ENCODE data around the gene ABHD11.

Gene ABHD11

GRCh38 chr7:73770860-73771670 lies 32.5 kb upstream of the ABHD11 start:
- no peak overlapping the region for H2AFZ ChIP-seq (ENCODE audit: low read length)
- no peak overlapping the region for H3K4me3 ChIP-seq (ENCODE audit: low read depth, low read length, poor library complexity, severe bottlenecking)
- no peak for TF ChIP-seq EZH2 (IDR thresholded peaks at IDR 0.05; ENCODE audit: borderline replicate concordance, low read length)
- TF ChIP-seq CTCF (IDR thresholded peaks at IDR 0.05; ENCODE audit: low read length) = no peak

GRCh38 chr7:73770002-73770859 lies 31.6 kb upstream of the ABHD11 start, which contains the start of gene CLDN3:
Gene CLDN3, minus strand, starts transcription at chr7:73770270. Its CDS starts 221 bp downstream, at chr7:73770049.
- Histone ChIP-seq H3K9me2 (ENCODE audit: low read depth, low read length) (no peaks in the 10 kb centered on the region), H4K20me1 (ENCODE audit: insufficient read depth, low read length) (no peaks in the 10 kb centered on the region), H3K27me3 (ENCODE audit: insufficient read depth, low read length) (no peaks in the 10 kb centered on the region), H3K9ac (ENCODE audit: low read length) (no peak within 1 kb of the TSS), H3K36me3 (ENCODE audit: insufficient read depth, low read length) (no peaks in the 10 kb centered on the region), H3K9me3 (ENCODE audit: low read length) (no peaks in the 10 kb centered on the region), H3K4me1 (ENCODE audit: insufficient read depth, low read length, severe bottlenecking) (no peaks in the 10 kb centered on the region), H3K4me3 (ENCODE audit: low read depth, low read length, poor library complexity, severe bottlenecking) (no peak within 1 kb of the TSS), H3K79me2 (ENCODE audit: insufficient read depth, low read length) (no peaks in the 10 kb centered on the region), H3K27ac (ENCODE audit: low read depth, low read length, poor library complexity, severe bottlenecking) (no peak within 1 kb of the TSS), H3F3A (ENCODE audit: insufficient read depth, low read length) (no peaks in the 10 kb centered on the region), H2AFZ (ENCODE audit: low read length) (no peak within 1 kb of the TSS), H3K4me2 (ENCODE audit: low read length) (no peak within 1 kb of the TSS)
- TF ChIP-seq EZH2 (IDR thresholded peaks at IDR 0.05; ENCODE audit: borderline replicate concordance, low read length) (no peak), CTCF (IDR thresholded peaks at IDR 0.05; ENCODE audit: low read length) (no peak)

More at GRCh38 chr7:73770860-73771670, 32.5 kb upstream of the ABHD11 start:
- H3K79me2 ChIP-seq (ENCODE audit: insufficient read depth, low read length) = no peaks in the 10 kb centered on the region
- H4K20me1 ChIP-seq (ENCODE audit: insufficient read depth, low read length) = no peaks in the 10 kb centered on the region
- H3F3A ChIP-seq (ENCODE audit: insufficient read depth, low read length) = no peaks in the 10 kb centered on the region
- H3K36me3 ChIP-seq (ENCODE audit: insufficient read depth, low read length) = no peaks in the 10 kb centered on the region
- no peak overlapping the region for H3K9ac ChIP-seq (ENCODE audit: low read length)
- no peaks in the 10 kb centered on the region for H3K27me3 ChIP-seq (ENCODE audit: insufficient read depth, low read length)
- no peaks in the 10 kb centered on the region for H3K9me3 ChIP-seq (ENCODE audit: low read length)
- no peaks in the 10 kb centered on the region for H3K4me1 ChIP-seq (ENCODE audit: insufficient read depth, low read length, severe bottlenecking)
- H3K4me2 ChIP-seq (ENCODE audit: low read length) = no peak overlapping the region
- H3K9me2 ChIP-seq (ENCODE audit: low read depth, low read length) = no peaks in the 10 kb centered on the region
- H3K27ac ChIP-seq (ENCODE audit: low read depth, low read length, poor library complexity, severe bottlenecking) = no peak overlapping the region

- no peak for TF ChIP-seq EZH2 (IDR thresholded peaks at IDR 0.05; ENCODE audit: borderline replicate concordance, low read length)
- TF ChIP-seq CTCF (IDR thresholded peaks at IDR 0.05; ENCODE audit: low read length) = no peak
- H3F3A ChIP-seq (ENCODE audit: insufficient read depth, low read length) = no peaks in the 10 kb centered on the region
- no peaks in the 10 kb centered on the region for H3K79me2 ChIP-seq (ENCODE audit: insufficient read depth, low read length)
- H3K4me3 ChIP-seq (ENCODE audit: low read depth, low read length, poor library complexity, severe bottlenecking) = no peak overlapping the region
- no peaks in the 10 kb centered on the region for H3K9me3 ChIP-seq (ENCODE audit: low read length)
- no peak overlapping the region for H3K4me2 ChIP-seq (ENCODE audit: low read length)
- no peaks in the 10 kb centered on the region for H3K4me1 ChIP-seq (ENCODE audit: insufficient read depth, low read length, severe bottlenecking)
- no peaks in the 10 kb centered on the region for H3K9me2 ChIP-seq (ENCODE audit: low read depth, low read length)
- H2AFZ ChIP-seq (ENCODE audit: low read length) = no peak overlapping the region
- H3K36me3 ChIP-seq (ENCODE audit: insufficient read depth, low read length) = no peaks in the 10 kb centered on the region
- no peaks in the 10 kb centered on the region for H4K20me1 ChIP-seq (ENCODE audit: insufficient read depth, low read length)
- no peak overlapping the region for H3K27ac ChIP-seq (ENCODE audit: low read depth, low read length, poor library complexity, severe bottlenecking)
- H3K9ac ChIP-seq (ENCODE audit: low read length) = no peak overlapping the region
- no peaks in the 10 kb centered on the region for H3K27me3 ChIP-seq (ENCODE audit: insufficient read depth, low read length)
Observed at GRCh38 chr7:73769481-73770001, 30.9 kb upstream of the ABHD11 start.

Measured in OCI-LY1 (cell line).